ENCODE data around the gene LCN6. TPM values are rescaled to one million over a fixed set of nuclear protein-coding genes. Genes with fewer than 3 reads are reported as not detected.
A peak's percentile ranks its signal among the peaks of the same experiment; 100 is the strongest.
"Not testable (repeated sequence)": the region's sequence is repeated elsewhere in the genome, so short reads cannot be mapped to it uniquely, and the experiment has no call there.

The LCN6 gene
- total and polyA plus RNA-seq, 4 donors: not detected

DNA sequence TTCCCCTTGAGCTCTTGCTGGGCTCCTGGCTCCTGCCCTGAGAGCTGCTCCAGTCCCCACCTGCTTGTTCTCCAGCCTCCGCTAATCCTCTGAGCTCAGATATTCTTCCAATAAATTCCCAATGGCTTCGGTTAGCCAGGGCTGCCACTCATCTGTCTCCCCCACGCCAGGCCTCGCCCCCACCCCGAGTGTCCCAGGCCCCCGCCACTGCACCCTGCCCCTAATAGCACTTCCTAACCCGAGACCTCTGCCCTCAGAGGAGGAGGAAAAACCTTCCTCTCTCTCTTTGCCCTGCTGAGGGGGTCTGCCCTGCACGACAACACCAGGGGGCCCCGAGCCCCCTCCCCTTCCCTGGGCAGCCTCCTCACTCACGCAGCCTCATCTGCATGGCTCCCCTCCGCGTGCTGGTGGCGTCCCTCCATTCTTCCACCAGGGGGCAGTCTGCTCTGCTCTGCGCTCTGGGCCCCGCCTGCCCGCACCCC is 21.4 kb upstream of the LCN6 start:
- Histone ChIP-seq H3K9me3 (ENCODE audit: control insufficient read depth, insufficient read depth, low read length) (no peaks in the 10 kb centered on the region), H3K27ac (ENCODE audit: low read depth, low read length) (no peak overlapping the region), H3K4me1 (ENCODE audit: control insufficient read depth, insufficient read depth, low read length) (peaks cover 3% of the 10 kb centered on the region), H3K27me3 (ENCODE audit: control insufficient read depth, insufficient read depth, low read length) (peaks cover 3% of the 10 kb centered on the region), H3K4me3 (ENCODE audit: low read depth, low read length) (no peak overlapping the region), H3K36me3 (ENCODE audit: control insufficient read depth, insufficient read depth, low read length) (no peaks in the 10 kb centered on the region)
- WGBS (ENCODE audit: insufficient coverage): 22% methylated on average over 8 of the region's 16 CpGs
- no peak for DNase-seq (ENCODE audit: low read depth in 4 of 6, low spot score in 6 of 6)

DNA sequence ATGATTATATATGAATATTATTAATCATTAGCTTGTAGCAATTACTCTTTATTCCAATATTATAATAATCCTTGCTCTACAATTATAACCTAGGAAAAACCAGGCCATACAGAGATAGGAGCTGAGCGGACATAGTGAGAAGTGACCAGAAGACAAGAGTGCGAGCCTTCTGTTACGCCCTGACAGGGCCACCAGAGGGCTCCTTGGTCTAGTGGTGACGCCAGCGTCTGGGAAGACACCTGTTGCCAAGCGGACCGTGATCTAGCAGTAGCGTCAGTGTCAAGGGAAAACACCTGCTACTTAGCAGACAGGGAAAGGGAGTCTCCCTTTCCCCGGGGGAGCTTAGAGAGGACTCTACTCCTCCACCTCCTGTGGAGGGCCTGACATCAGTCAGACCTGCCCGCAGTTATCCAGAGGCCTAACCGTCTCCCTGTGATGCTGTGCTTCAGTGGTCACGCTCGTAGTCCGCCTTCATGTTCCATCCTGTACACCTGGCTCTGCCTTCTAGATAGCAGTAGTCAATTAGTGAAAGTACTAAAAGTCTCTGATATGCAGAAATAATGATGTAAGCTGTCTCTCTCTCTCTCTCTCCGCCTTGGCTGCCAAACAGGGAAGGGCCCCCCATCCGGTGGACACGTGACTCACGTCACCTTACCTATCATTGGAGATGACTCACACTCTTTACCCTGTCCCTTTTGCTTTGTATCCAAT is 18.2 kb upstream of the LCN6 start:
- H3K4me3 ChIP-seq (ENCODE audit: low read depth, low read length); H3K27ac ChIP-seq (ENCODE audit: low read depth, low read length); H3K4me1 ChIP-seq (ENCODE audit: control insufficient read depth, insufficient read depth, low read length); H3K9me3 ChIP-seq (ENCODE audit: control insufficient read depth, insufficient read depth, low read length); H3K36me3 ChIP-seq (ENCODE audit: control insufficient read depth, insufficient read depth, low read length): not testable (repeated sequence)
- DNase-seq (ENCODE audit: low read depth in 4 of 6, low spot score in 6 of 6): peak in 2 of 6 donors; percentile 34 to 71
- 50% methylated on average over 11 of the region's 18 CpGs for WGBS (ENCODE audit: insufficient coverage)
- H3K27me3 ChIP-seq (ENCODE audit: control insufficient read depth, insufficient read depth, low read length): peaks cover 11% of the 10 kb centered on the region

DNA sequence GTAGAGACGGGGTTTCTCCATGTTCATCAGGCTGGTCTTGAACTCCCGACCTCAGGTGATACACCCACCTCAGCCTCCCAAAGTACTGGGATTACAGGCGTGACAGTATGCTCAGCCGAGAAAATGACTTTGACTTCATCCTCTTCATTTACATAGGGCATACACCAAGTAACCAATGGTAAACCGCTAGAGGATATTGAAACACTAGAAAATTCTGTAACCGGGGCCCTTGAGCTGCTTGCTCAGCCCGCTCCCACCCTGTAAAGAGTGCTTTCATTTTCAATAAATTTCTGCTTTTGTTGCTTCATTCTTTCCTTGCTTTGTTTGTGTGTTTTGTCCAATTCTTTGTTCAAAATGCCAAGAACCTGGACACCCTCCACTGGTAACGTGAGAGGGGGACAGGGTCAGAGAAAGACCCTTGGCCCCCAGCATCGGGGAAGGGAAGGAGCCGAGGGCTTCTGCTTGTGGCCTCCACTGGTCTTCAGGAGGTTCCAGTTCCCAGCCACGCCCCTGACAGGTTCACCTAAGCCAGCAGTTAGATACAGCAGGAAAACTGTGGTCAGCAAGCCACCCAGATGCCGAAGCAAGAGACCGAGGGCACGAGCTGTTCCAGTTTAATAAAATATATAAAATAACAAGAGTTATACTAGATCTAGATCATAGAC is 17.6 kb upstream of the LCN6 start:
- 79% methylated on average over 7 of the region's 14 CpGs for WGBS (ENCODE audit: insufficient coverage)
- H3K4me3 ChIP-seq (ENCODE audit: low read depth, low read length); H3K9me3 ChIP-seq (ENCODE audit: control insufficient read depth, insufficient read depth, low read length); H3K27ac ChIP-seq (ENCODE audit: low read depth, low read length); DNase-seq (ENCODE audit: low read depth in 4 of 6, low spot score in 6 of 6); H3K36me3 ChIP-seq (ENCODE audit: control insufficient read depth, insufficient read depth, low read length): not testable (repeated sequence)
- H3K27me3 ChIP-seq (ENCODE audit: control insufficient read depth, insufficient read depth, low read length): peaks cover 11% of the 10 kb centered on the region
- peaks cover 12% of the 10 kb centered on the region for H3K4me1 ChIP-seq (ENCODE audit: control insufficient read depth, insufficient read depth, low read length)

DNA sequence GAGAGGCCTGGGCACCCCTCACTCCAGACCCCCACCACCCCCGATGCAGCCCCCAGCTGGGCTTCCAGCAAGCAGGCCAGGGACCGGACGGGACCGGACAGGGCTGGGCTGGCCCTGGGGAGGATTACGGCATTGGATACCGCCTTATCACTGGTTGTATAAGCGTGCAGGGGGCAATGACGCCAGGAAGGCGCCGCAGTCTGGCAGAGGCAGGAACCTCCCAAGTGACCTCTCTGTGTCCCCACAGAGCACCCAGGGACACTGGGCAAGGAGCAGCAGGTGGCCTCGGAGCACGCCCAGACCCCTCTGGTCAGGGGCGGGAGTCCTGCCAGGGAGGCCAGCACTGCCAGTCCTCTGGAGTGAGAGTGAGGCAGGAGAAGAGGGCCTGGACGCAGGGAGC is 16.7 kb upstream of the LCN6 start:
- H3K9me3 ChIP-seq (ENCODE audit: control insufficient read depth, insufficient read depth, low read length): no peaks in the 10 kb centered on the region
- WGBS (ENCODE audit: insufficient coverage): 90% methylated on average over 11 of the region's 14 CpGs
- DNase-seq (ENCODE audit: low read depth in 4 of 6, low spot score in 6 of 6): no peak

DNA sequence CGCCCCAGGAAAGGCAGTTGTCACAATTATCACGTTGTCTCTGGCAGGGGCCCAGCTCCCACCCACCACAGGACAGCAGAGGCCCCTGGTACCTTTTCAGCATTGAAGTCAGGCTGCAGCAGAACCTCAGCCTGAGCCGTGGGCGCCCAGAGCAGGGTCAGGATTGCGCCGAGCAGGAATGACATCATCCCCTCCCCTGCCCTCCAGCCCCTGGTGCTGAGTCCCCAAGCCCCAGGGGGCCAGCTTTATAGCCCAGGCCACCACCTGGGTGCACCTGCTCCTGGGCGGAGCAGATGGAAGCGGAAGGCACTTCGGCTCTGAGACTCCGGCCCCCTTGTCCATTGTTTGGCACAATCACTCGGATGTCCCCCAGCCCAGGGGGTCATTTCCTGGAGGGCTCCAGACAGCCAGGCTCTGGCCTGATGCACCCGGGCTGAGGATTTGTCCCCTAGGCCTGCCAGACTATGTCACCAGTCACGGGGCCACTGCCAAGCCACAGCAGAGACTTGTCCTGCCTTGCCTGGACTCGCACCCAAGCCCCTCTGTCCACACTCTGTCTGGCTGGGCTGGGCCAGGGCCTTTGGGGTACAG is 16.1 kb upstream of the LCN6 start, which contains the start of gene LCN15:
Gene LCN15, minus strand, starts transcription at position 218 of the 591 bp plus-strand sequence. Its CDS starts 30 bp downstream, at position 188.
- Histone ChIP-seq H3K36me3 (ENCODE audit: control insufficient read depth, insufficient read depth, low read length) (no peaks in the 10 kb centered on the region), H3K9me3 (ENCODE audit: control insufficient read depth, insufficient read depth, low read length) (no peaks in the 10 kb centered on the region), H3K4me1 (ENCODE audit: control insufficient read depth, insufficient read depth, low read length) (peaks cover 10% of the 10 kb centered on the region), H3K27ac (ENCODE audit: low read depth, low read length) (no peak within 1 kb of the TSS), H3K27me3 (ENCODE audit: control insufficient read depth, insufficient read depth, low read length) (peaks cover 11% of the 10 kb centered on the region), H3K4me3 (ENCODE audit: low read depth, low read length) (no peak within 1 kb of the TSS)
- no peak for DNase-seq (ENCODE audit: low read depth in 4 of 6, low spot score in 6 of 6)
- 70% methylated on average over 14 of the region's 14 CpGs for WGBS (ENCODE audit: insufficient coverage)

More for the DNA sequence above, 16.7 kb upstream of the LCN6 start:
- H3K4me1 ChIP-seq (ENCODE audit: control insufficient read depth, insufficient read depth, low read length): peaks cover 14% of the 10 kb centered on the region
- H3K27me3 ChIP-seq (ENCODE audit: control insufficient read depth, insufficient read depth, low read length): peaks cover 11% of the 10 kb centered on the region
- H3K4me3 ChIP-seq (ENCODE audit: low read depth, low read length): no peak overlapping the region
- no peak overlapping the region for H3K27ac ChIP-seq (ENCODE audit: low read depth, low read length)
- no peaks in the 10 kb centered on the region for H3K36me3 ChIP-seq (ENCODE audit: control insufficient read depth, insufficient read depth, low read length)

DNA sequence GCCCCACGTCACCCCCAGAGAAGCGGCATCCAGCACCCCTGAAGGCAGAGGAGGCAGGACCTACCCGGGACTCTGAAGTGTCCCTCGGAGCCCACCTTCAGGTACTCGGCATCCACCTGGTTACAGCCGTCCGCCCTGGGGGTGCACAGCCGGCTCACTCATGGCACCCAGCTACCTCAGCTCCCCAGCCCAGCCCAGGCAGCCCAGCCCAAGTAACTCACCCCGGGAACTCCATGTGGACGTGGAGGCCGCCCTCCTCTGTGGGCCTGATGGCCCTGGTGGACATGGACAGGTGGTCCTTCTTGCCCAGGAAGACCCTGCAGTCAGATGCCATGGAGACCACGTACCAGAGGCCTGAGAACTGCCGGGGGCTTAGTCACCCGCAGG is 15.3 kb upstream of the LCN6 start:
- H3K4me3 ChIP-seq (ENCODE audit: low read depth, low read length): no peak overlapping the region
- H3K9me3 ChIP-seq (ENCODE audit: control insufficient read depth, insufficient read depth, low read length): no peaks in the 10 kb centered on the region
- 79% methylated on average over 14 of the region's 14 CpGs for WGBS (ENCODE audit: insufficient coverage)
- no peak overlapping the region for H3K27ac ChIP-seq (ENCODE audit: low read depth, low read length)
- H3K27me3 ChIP-seq (ENCODE audit: control insufficient read depth, insufficient read depth, low read length): peaks cover 11% of the 10 kb centered on the region
- DNase-seq (ENCODE audit: low read depth in 4 of 6, low spot score in 6 of 6): no peak
- peaks cover 10% of the 10 kb centered on the region for H3K4me1 ChIP-seq (ENCODE audit: control insufficient read depth, insufficient read depth, low read length)
- no peaks in the 10 kb centered on the region for H3K36me3 ChIP-seq (ENCODE audit: control insufficient read depth, insufficient read depth, low read length)

DNA sequence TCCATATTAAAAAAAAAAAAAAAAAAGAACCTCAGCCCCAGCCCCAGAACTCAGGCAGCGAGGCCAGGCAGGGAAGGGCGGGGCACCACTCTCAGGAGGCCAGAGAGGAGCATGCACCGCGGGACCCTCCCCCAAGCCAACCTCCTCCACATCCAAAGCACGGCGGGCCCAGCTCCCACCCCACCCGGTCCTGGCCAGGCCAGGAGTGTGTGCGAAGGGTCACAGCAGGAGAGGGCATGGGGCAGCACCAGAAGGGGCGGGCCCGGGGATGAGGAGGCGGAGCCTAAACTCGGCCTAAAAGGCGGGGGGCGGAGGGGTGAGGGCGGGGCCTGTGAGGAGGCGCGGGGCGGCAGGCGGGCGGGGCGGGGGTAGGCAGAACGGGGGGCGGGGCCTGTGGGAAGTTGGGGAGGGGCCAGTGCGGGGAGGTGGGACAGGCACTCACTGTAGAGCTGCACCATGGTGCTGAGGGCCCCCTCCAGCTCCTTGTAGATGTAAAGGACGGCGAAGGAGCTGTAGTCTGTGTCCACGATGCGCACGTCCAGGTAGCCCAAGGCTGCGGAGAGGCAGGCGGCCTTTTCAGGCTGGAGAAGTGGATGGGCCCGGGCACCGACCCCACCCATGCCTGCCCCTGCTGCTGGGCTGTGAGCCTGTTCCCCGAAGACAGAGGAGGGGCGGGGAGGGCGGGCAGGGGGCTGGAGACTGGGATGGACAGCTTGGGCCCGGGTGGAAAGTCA is 14.8 kb upstream of the LCN6 start:
- Histone ChIP-seq H3K27ac (ENCODE audit: low read depth, low read length) (no peak overlapping the region), H3K4me3 (ENCODE audit: low read depth, low read length) (no peak overlapping the region), H3K36me3 (ENCODE audit: control insufficient read depth, insufficient read depth, low read length) (no peaks in the 10 kb centered on the region), H3K9me3 (ENCODE audit: control insufficient read depth, insufficient read depth, low read length) (no peaks in the 10 kb centered on the region), H3K27me3 (ENCODE audit: control insufficient read depth, insufficient read depth, low read length) (peaks cover 11% of the 10 kb centered on the region), H3K4me1 (ENCODE audit: control insufficient read depth, insufficient read depth, low read length) (peaks cover 15% of the 10 kb centered on the region)
- WGBS (ENCODE audit: insufficient coverage): 20% methylated on average over 20 of the region's 37 CpGs
- DNase-seq (ENCODE audit: low read depth in 4 of 6, low spot score in 6 of 6): peak in 2 of 6 donors; percentile 48 to 52

DNA sequence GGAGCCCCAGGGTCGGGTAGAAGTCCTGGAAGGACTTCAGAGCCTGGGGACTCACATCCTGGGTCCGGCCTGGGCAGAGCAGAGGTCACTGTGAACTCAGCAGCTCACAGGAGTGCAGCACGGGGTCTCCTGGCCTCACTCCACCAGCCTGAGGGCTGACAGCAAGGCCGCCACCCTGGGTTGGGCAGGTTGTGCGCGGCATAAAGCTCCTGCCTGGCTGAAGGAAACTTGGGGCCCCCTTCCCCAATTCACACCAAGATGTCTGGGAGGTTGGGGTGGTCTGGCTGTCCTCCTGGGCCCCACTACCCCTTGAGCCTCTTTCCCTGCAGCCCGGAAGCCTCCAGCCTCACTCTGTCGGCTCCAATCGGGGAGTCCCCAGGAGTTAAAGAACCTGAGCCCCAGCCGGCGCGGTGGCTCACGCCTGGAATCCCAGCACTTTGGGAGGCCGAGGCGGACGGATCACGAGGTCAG is 13.9 kb upstream of the LCN6 start:
- Histone ChIP-seq H3K9me3 (ENCODE audit: control insufficient read depth, insufficient read depth, low read length) (no peaks in the 10 kb centered on the region), H3K36me3 (ENCODE audit: control insufficient read depth, insufficient read depth, low read length) (peaks cover 2% of the 10 kb centered on the region), H3K4me1 (ENCODE audit: control insufficient read depth, insufficient read depth, low read length) (peaks cover 18% of the 10 kb centered on the region), H3K27me3 (ENCODE audit: control insufficient read depth, insufficient read depth, low read length) (peaks cover 8% of the 10 kb centered on the region), H3K27ac (ENCODE audit: low read depth, low read length) (no peak overlapping the region), H3K4me3 (ENCODE audit: low read depth, low read length) (no peak overlapping the region)
- WGBS (ENCODE audit: insufficient coverage): 75% methylated on average over 7 of the region's 17 CpGs
- no peak for DNase-seq (ENCODE audit: low read depth in 4 of 6, low spot score in 6 of 6)

DNA sequence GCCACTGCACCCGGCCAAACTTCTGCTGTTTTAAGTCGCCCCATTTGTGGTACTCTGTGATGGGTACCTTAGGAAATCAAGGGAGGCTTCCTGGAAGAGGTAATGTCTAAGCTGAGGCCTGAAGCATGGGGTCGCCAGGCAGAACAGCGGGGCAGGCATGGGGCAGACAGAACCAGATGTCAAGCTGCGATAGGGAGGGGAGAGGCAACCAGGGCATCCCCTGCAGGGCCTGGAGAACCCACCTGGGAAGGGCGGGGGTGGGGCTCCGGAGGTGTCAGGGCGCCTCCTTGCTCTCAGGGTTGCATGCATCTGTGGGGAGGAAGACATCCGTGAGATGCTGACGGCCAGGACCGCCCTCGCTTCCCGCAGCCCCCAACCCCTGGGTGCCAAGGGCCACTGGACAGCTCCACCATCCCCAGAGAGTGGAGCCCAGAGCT is 13.2 kb upstream of the LCN6 start:
- peaks cover 8% of the 10 kb centered on the region for H3K27me3 ChIP-seq (ENCODE audit: control insufficient read depth, insufficient read depth, low read length)
- H3K4me3 ChIP-seq (ENCODE audit: low read depth, low read length): no peak overlapping the region
- DNase-seq (ENCODE audit: low read depth in 4 of 6, low spot score in 6 of 6): no peak
- WGBS (ENCODE audit: insufficient coverage): 91% methylated on average over 8 of the region's 13 CpGs
- H3K36me3 ChIP-seq (ENCODE audit: control insufficient read depth, insufficient read depth, low read length): peaks cover 2% of the 10 kb centered on the region
- no peak overlapping the region for H3K27ac ChIP-seq (ENCODE audit: low read depth, low read length)
- H3K4me1 ChIP-seq (ENCODE audit: control insufficient read depth, insufficient read depth, low read length): peaks cover 18% of the 10 kb centered on the region
- H3K9me3 ChIP-seq (ENCODE audit: control insufficient read depth, insufficient read depth, low read length): no peaks in the 10 kb centered on the region
